Aorta (tissue), 5 donors: ENCODE data around the gene IFIT1B. TPM values are rescaled to one million over a fixed set of nuclear protein-coding genes. Genes with fewer than 3 reads are reported as not detected.

Experiments
- ATAC-seq: fragments of 200-7000 bp; cut with Tn5 transposase; one replicate; pipeline ENCODE4 v1.9.1; 2022; ENCODE audit warnings: moderate library complexity; ENCODE audit not compliant: low FRiP score
- DNase-seq, 2 donors: peaks; one replicate each; pipeline ENCODE4 v3.0.0-alpha.2; 2020
- H3K27ac ChIP-seq, 2 donors: one replicate each; pipeline ENCODE4 v1.5.1; 2013; ENCODE audit warnings: low read length in 2 of 2, mild to moderate bottlenecking in 2 of 2, moderate library complexity in 2 of 2, control low read depth in 1 of 2, inconsistent platforms in 1 of 2, low read depth in 1 of 2
- H3K27me3 ChIP-seq, 2 donors: one replicate each; pipeline ENCODE4 v1.6.1; 2013; ENCODE audit warnings: control low read depth in 1 of 2, low read length in 1 of 2, mild to moderate bottlenecking in 1 of 2, moderate library complexity in 1 of 2; ENCODE audit not compliant: insufficient read depth in 2 of 2, control insufficient read depth in 1 of 2
- H3K36me3 ChIP-seq, 2 donors: one replicate each; pipeline ENCODE4 v1.6.1; 2013; ENCODE audit warnings: control low read depth in 1 of 2, low read length in 1 of 2, mild to moderate bottlenecking in 1 of 2; ENCODE audit not compliant: insufficient read depth in 2 of 2, control insufficient read depth in 1 of 2
- H3K4me1 ChIP-seq, 2 donors: one replicate each; pipeline ENCODE4 v1.6.1; 2013; ENCODE audit warnings: low read length in 2 of 2, control low read depth in 1 of 2, mild to moderate bottlenecking in 1 of 2, moderate library complexity in 1 of 2; ENCODE audit not compliant: insufficient read depth in 2 of 2, control insufficient read depth in 1 of 2
- H3K4me3 ChIP-seq, 2 donors: one replicate each; pipeline ENCODE4 v1.5.1; 2013; ENCODE audit warnings: low read length in 2 of 2, control low read depth in 1 of 2, mild to moderate bottlenecking in 1 of 2
- H3K9me3 ChIP-seq: one replicate; pipeline ENCODE4 v1.6.1; 2013; ENCODE audit warnings: mild to moderate bottlenecking, low read length; ENCODE audit not compliant: control insufficient read depth
- WGBS, 2 donors: extraction: QIAGEN DNeasy Blood & Tissue Kit; methylation state at CpG; one replicate each; pipeline ENCODE4 v1.1.7; 2013; 5-methylcytosine and 5-hydroxymethylcytosine counted together
- intact Hi-C, 2 donors: fragments of 100-400 bp; cut with DNase I; formaldehyde crosslinking; loops; one replicate each; pipeline versions ENCODE4 v1.14.2 to v1.15.0; 2022
- polyA plus RNA-seq, 2 donors: library from polyadenylated mRNA; stranded (reverse); fragments of 200-250 nt; gene quantifications; one replicate each; pipeline ENCODE4 v1.2.3, GENCODE V29; 2013
- total RNA-seq, 2 donors: library from RNA; stranded (reverse); fragmentation: NEBNext Ultra II Directional; extraction: Animal tissue kit (Norgen Biotek cat#: 25700); gene quantifications; one replicate each; pipeline ENCODE4 v1.2.1, GENCODE V29; 2021
- donor health status: healthy with polysubstance abuse.
- donor health status: Bipolar disorder and iron deficiency.
- donor health status: DM: no; HTN: no; CAD: no.
- donor health status: DM: no; HTN: no; CAD: no.
- donor health status: DM: yes; HTN: yes; CAD: no.

Gene IFIT1B
- total and polyA plus RNA-seq, 4 donors = 0.16 to 0.87 TPM; not detected in 2

DNA sequence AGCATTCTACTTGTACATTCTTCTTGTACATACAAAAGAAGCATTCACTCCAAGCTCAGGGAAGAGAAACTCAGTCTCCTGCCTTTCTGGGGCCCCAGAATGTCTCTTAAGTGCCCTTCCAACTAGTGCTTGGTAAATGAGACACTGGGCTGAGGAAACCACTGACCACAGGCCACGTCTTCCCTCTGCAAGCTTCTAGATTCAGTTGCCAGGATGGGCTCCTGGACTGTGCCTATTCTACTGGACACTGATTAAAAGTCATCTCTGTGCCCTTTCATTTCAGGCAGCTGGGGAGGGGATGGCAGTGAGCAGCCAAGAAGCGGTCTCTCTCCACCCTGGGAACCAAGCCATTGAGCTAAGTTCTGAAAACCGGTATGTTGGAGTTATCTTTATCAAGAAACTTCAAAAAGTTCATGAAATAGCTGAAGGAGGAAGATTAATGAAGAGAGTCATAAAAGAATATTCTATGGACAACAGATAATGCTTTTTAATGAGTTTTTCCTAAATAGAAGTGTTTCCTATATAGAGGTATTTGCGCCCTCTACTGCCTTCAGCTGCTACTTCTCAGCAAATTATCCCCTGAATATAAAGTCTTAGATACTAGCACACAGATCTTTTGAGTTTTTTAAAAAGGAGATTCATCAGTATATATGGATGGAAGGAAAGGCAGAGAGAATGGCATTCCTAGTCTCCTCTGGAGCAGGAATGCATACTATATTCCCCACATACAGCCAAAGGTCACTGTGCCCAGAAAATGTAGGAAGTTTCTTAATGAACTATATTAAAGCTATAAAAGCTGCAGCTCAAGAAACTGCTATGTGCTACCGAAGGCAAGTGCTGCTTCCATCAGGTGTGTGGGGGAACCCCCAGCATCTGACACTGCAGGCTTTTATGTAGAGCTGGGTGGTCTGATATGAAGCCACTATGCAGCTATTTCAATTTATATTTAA, 8.4 kb upstream of the IFIT1B start:
- WGBS, 2 donors = 28 to 48% methylated on average over 5 of the region's 5 CpGs
- H3K4me1 ChIP-seq = peaks cover 0 to 6% of the 10 kb centered on the region in 2 donors
- intact Hi-C loops = loop anchor here (5.0 kb wide), 2 partner anchors 42 to 92 kb away; partner anchors contain the start of gene IFIT3 (in 1 of the 2)
- no peak overlapping the region for H3K4me3 ChIP-seq
- no peaks in the 10 kb centered on the region for H3K9me3 ChIP-seq
- DNase-seq (no peak), ATAC-seq (peak; percentile 33)
- peak overlapping the region in 1 of 2 donors; percentile 36 for H3K27ac ChIP-seq
- H3K27me3 ChIP-seq = no peaks in the 10 kb centered on the region
- no peaks in the 10 kb centered on the region for H3K36me3 ChIP-seq

DNA sequence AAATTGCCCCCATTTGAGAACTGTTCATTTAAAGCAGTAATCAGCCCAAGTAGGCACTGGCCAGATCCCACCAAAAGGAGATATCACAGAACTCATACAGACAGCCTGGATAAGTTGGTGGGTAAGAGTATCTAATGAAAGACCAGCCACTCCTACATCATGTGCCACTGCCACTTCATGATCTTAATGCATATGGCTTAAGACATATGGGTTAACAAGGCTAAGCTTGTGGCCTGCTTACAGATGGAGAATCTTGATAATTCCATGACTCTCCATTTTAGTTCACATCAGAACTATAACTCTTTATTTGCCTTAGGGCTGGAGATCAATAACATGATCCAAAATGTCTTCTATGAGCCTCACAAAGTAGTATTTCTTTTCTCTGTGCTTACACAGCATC, 6.8 kb upstream of the IFIT1B start:
- no peak for ATAC-seq
- Histone ChIP-seq H3K27ac (no peak overlapping the region), H3K27me3 (no peaks in the 10 kb centered on the region), H3K4me3 (no peak overlapping the region), H3K9me3 (no peaks in the 10 kb centered on the region), H3K4me1 (peaks cover 7 to 12% of the 10 kb centered on the region in 2 donors), H3K36me3 (no peaks in the 10 kb centered on the region)
- intact Hi-C loops = loop anchor here (5.0 kb wide), 2 partner anchors 44 to 94 kb away; partner anchors contain the start of gene IFIT3 (in 1 of the 2)
- no peak for DNase-seq

DNA sequence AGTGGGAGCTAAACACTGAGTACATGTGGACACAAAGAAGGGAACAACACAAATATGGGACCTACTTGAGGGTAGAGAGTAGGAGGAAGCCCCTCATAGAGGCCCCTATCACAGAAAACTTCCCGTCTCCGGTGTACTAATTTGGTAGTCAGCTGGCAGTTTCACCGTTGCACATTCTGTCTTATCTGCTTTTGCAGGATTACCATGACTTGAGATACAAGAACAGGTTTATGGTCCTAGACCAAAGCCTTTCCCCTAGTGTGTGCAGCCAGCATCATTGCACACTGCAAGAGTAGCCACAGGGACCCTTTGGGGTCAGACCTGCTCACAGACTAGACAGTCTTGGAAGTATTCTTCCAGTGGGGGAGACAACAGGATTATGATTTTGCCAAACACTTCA, 5.9 kb upstream of the IFIT1B start:
- H3K27ac ChIP-seq = no peak overlapping the region
- H3K27me3 ChIP-seq = no peaks in the 10 kb centered on the region
- ATAC-seq = no peak
- WGBS, 2 donors = 70 to 88% methylated on average over 3 of the region's 3 CpGs
- no peak overlapping the region for H3K4me3 ChIP-seq
- no peak for DNase-seq
- no peaks in the 10 kb centered on the region for H3K9me3 ChIP-seq
- peaks cover 7 to 12% of the 10 kb centered on the region in 2 donors for H3K4me1 ChIP-seq
- intact Hi-C loops = loop anchor here (5.0 kb wide), 2 partner anchors 45 to 95 kb away; partner anchors contain the start of gene IFIT3 (in 1 of the 2)
- H3K36me3 ChIP-seq = no peaks in the 10 kb centered on the region

DNA sequence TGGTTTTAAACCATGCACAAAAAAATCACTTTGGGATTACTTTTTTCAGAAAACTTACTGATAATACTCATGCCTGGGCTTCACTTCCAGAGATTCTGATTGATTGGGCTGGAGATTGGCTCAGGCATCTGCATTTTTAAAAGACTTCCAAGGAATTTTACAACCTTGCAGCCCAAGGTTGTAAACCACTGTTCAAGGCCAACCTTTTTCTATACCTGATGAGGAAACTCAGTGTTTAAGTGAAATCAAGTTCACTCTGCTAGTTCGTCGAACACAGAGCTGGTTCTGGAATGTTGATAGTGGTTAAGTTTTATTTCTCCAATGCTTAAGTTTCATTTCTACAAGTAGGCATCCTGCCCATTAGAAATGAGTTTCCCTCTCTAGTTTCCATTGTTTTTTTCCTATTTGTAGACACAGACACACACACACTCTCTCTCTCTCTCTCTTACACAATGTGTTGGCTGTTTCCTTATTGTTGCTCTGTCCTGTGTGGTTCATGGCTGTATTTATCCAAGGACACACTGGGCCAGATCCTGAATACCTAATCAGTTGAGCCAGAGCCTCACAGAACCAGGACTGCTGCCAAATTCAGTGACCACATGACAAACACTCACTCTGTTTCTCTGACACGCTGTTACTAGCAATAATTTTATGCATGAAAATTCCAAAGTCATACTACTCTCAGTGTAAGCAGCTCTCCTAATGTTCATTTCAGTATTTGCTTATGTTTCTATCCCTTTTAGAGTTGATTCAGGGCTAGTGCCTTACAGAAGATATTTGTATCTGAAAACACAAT, 3.7 kb upstream of the IFIT1B start:
- Histone ChIP-seq H3K4me3 (no peak overlapping the region), H3K4me1 (peaks cover 6 to 7% of the 10 kb centered on the region in 2 donors), H3K36me3 (no peaks in the 10 kb centered on the region), H3K27me3 (no peaks in the 10 kb centered on the region), H3K27ac (peak overlapping the region; percentile 88 to 92), H3K9me3 (no peaks in the 10 kb centered on the region)
- intact Hi-C loops = loop anchor here (5.0 kb wide), 2 partner anchors 47 to 97 kb away; partner anchors contain the start of gene IFIT3 (in 1 of the 2)
- 0 to 1% methylated on average over 3 of the region's 3 CpGs for WGBS, 2 donors
- DNase-seq = peak; percentile 80 to 86
- ATAC-seq = peak; percentile 95

DNA sequence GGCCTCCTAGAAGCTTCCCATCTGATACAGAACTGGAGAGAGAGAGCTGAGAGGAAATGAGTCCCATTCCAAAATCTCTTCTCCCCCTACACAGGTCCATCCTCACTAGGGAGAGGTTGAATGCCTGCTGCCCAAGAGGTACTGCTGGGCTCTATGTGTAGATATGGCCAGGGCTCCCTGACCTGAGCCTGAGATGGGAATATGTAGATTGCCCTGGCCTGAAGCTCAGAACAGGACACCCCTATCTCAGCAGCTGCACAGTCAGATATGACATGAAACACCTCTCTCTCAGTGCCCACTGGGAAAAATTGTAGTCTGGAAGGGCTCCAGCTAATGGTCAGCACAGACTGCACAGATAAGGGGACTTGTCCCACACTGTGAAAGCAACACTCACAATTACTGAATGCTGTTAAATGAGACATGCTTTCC, 3.1 kb upstream of the IFIT1B start:
- ATAC-seq (peak; percentile 55), DNase-seq (no peak)
- intact Hi-C loops = loop anchor here (5.0 kb wide), 2 partner anchors 47 to 97 kb away; partner anchors contain the start of gene IFIT3 (in 1 of the 2)
- Histone ChIP-seq H3K4me1 (peaks cover 6 to 7% of the 10 kb centered on the region in 2 donors), H3K9me3 (no peaks in the 10 kb centered on the region), H3K4me3 (no peak overlapping the region), H3K36me3 (no peaks in the 10 kb centered on the region), H3K27ac (peak overlapping the region; percentile 88 to 92), H3K27me3 (no peaks in the 10 kb centered on the region)

DNA sequence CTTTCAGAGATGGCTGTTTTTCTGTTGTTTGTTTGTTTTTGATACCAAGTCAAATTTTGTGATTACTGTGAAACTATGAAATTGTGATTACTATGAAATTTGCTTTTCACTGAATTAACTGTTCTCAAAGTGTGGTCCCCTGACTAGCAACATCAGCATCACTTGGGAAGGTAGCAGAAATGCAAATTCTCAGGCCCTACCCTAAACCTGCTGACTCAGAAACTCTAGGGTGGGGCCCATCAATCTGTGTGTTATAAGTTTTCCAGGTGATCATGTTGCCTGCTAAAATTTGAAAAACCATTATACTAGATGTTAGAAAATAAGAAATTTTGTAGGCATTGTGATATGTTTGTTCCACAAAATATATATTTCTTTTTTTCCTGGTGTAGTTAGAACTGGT, 1.2 kb downstream of the IFIT1B start:
- intact Hi-C loops = no loop called here
- H3K9me3 ChIP-seq = no peaks in the 10 kb centered on the region
- no peaks in the 10 kb centered on the region for H3K27me3 ChIP-seq
- peaks cover 6 to 7% of the 10 kb centered on the region in 2 donors for H3K4me1 ChIP-seq
- ATAC-seq (no peak), DNase-seq (no peak)
- no peaks in the 10 kb centered on the region for H3K36me3 ChIP-seq
- no peak overlapping the region for H3K27ac ChIP-seq
- H3K4me3 ChIP-seq = no peak overlapping the region

DNA sequence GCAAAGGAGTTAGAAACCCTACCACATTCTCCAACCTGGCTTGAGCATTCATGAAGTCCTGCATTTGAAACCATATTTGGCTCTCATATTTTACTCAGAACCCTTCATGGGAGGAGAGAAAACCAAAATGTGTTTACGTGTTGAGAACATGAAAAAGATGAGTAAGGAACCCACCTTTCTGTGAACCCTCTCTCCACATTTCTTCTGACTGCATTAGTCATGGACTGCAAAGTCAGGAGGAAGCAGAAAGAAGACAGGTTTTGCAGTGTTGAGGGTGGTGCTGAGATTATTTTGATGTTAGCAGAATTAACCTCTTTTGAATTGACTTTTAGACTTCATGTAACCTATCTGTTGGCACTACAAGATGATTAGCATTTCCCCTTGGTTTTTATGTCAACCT, 4.9 kb downstream of the IFIT1B start:
- no peak overlapping the region for H3K4me3 ChIP-seq
- H3K9me3 ChIP-seq = no peaks in the 10 kb centered on the region
- no peak overlapping the region for H3K27ac ChIP-seq
- H3K36me3 ChIP-seq = no peaks in the 10 kb centered on the region
- WGBS, 2 donors = 85 to 88% methylated on average over 1 of the region's 1 CpG
- H3K27me3 ChIP-seq = no peaks in the 10 kb centered on the region
- ATAC-seq (no peak), DNase-seq (no peak)
- no peaks in the 10 kb centered on the region for H3K4me1 ChIP-seq
- intact Hi-C loops = no loop called here

DNA sequence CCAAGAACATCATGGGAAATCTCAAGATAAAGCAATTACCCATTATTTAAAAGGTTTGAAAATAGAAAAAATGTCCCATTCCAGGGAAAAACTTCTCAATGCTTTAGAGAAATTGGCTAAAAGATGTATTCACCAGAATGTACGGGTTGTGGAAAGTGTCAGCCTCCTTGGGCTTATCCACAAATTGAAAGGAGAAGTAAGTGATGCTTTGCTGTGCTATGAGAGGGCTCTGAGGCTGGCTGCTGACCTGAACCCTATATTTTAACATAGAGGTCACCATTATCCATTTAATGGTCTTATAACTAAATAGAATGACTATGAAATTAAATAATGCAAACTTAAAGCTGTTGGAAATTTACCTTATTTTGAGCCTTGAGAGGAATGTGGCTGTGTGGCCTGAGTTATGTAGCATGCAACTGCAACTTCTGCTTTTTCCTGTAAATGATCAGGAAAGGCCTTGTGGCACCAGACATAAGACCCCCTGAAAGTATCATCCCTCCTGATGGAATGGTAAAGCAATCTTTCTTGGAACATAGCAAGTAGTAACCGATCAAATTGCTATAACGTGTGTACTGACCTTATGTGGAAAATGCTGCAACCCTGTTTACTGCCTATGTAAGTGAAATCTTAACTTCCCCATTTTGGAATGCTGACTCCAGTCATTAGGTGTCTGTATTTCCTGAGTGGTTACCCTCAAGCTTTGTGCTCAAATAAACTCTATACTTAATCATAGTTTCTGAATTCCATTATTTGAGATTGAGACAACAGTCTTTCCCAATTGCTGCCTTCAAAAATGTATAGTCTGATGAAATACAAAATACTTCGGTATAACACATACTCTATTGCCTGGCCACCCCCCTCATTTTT, 6.9 kb downstream of the IFIT1B start:
- ATAC-seq (no peak), DNase-seq (no peak)
- 82 to 93% methylated on average over 4 of the region's 4 CpGs for WGBS, 2 donors
- no peaks in the 10 kb centered on the region for H3K9me3 ChIP-seq
- no peak overlapping the region for H3K4me3 ChIP-seq
- H3K27me3 ChIP-seq = no peaks in the 10 kb centered on the region
- H3K27ac ChIP-seq = no peak overlapping the region
- H3K4me1 ChIP-seq = no peaks in the 10 kb centered on the region
- intact Hi-C loops = no loop called here
- no peaks in the 10 kb centered on the region for H3K36me3 ChIP-seq
